Stimulated activated CD4-positive, alpha-beta T cell treated with anti-CD3 and anti-CD28 coated beads, TNF-alpha, amount 100 ng/mL, for 4 hours (primary cell): ENCODE data around the gene HSD17B11.
"Not testable (repeated sequence)": the region's sequence is repeated elsewhere in the genome, so short reads cannot be mapped to it uniquely, and the experiment has no call there.

Experiments
- DNase-seq, 3 experiments: peaks; one replicate each; pipeline ENCODE4 v3.0.0-alpha.2; 2020; ENCODE audit warnings: low read depth in 3 of 3

Gene HSD17B11

GRCh38 chr4:87359258-87359657, 31.7 kb downstream of the HSD17B11 start:
- DNase-seq = no peak

- DNase-seq = no peak
Measured at GRCh38 chr4:87356832-87357526, 34.0 kb downstream of the HSD17B11 start.

GRCh38 chr4:87354168-87355102, 36.6 kb downstream of the HSD17B11 start:
- no peak for DNase-seq

GRCh38 chr4:87353592-87353991, 37.4 kb downstream of the HSD17B11 start:
- DNase-seq = no peak

GRCh38 chr4:87345139-87345538, 45.8 kb downstream of the HSD17B11 start:
- no peak for DNase-seq

- DNase-seq = no peak
Measured at GRCh38 chr4:87342872-87343271, 48.1 kb downstream of the HSD17B11 start.

- DNase-seq = not testable (repeated sequence)
Measured at GRCh38 chr4:87341954-87342635, 48.9 kb downstream of the HSD17B11 start.

GRCh38 chr4:87339440-87339839, 51.5 kb downstream of the HSD17B11 start:
- no peak for DNase-seq

- DNase-seq = no peak
Measured at GRCh38 chr4:87337361-87337760, 53.6 kb downstream of the HSD17B11 start.

- DNase-seq = no peak
Measured at GRCh38 chr4:87333267-87333666, 57.7 kb downstream of the HSD17B11 start.

- no peak for DNase-seq
Measured at GRCh38 chr4:87330761-87331160, 60.2 kb downstream of the HSD17B11 start.

- no peak for DNase-seq
Measured at GRCh38 chr4:87327136-87327535, 63.9 kb downstream of the HSD17B11 start.

GRCh38 chr4:87326460-87326859, 64.5 kb downstream of the HSD17B11 start:
- DNase-seq = no peak

- DNase-seq = no peak
Measured at GRCh38 chr4:87322754-87323153, 68.2 kb downstream of the HSD17B11 start, which contains the start of gene HSD17B13. TSS of gene HSD17B13 (minus strand) at chr4:87322882. CDS start at chr4:87322841, 41 bp downstream.

GRCh38 chr4:87321888-87322287, 69.1 kb downstream of the HSD17B11 start:
- DNase-seq = no peak

GRCh38 chr4:87317527-87317926, 73.5 kb downstream of the HSD17B11 start:
- no peak for DNase-seq

- DNase-seq = no peak
Measured at GRCh38 chr4:87316961-87317360, 74.0 kb downstream of the HSD17B11 start.

- DNase-seq = not testable (repeated sequence)
Measured at GRCh38 chr4:87315000-87315399, 76.0 kb downstream of the HSD17B11 start.

- no peak for DNase-seq
Measured at GRCh38 chr4:87313756-87314155, 77.2 kb downstream of the HSD17B11 start.

GRCh38 chr4:87311684-87312083, 79.3 kb downstream of the HSD17B11 start:
- DNase-seq = no peak

GRCh38 chr4:87310691-87311335, 80.2 kb downstream of the HSD17B11 start:
- no peak for DNase-seq

- DNase-seq = no peak
Measured at GRCh38 chr4:87309625-87310024, 81.4 kb downstream of the HSD17B11 start.
